CD4-positive, alpha-beta T cell treated with Interleukin-2 at 100 ng/mL for 4 hours (primary cell): ENCODE data around the gene UQCRFS1.
"Not testable (repeated sequence)": the region's sequence is repeated elsewhere in the genome, so short reads cannot be mapped to it uniquely, and the experiment has no call there.

ENCODE experiments used
- DNase-seq: peaks from one replicate; pipeline ENCODE4 v3.0.0-alpha.2; 2020; ENCODE audit warnings: low spot score

Gene UQCRFS1

DNA sequence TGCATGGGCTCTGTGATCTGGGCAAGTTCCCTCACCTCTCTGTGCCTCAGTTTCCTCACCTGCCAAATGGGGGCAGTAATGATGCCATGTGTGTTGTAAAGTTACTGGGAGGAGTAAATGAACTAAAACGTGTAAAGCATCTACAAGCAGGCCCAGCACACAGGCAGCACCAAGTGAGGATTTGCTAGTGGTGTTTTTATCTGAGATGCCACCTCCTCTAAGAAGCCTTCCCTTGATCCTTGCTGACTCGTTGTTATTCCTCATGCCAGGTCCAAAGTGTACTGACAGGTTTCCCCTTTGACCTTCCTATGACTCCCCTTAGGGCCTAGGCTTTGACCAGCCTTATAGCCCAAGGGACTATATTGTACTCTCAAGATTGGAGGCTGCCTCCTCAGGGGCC is 1.5 kb upstream of the UQCRFS1 start:
- DNase-seq: no peak

GRCh38 chr19:29212356-29212647 is 649 bp downstream of the UQCRFS1 start:
- DNase-seq: peak; percentile 11

GRCh38 chr19:29211562-29212355 is 1.2 kb downstream of the UQCRFS1 start:
- DNase-seq: no peak

DNA sequence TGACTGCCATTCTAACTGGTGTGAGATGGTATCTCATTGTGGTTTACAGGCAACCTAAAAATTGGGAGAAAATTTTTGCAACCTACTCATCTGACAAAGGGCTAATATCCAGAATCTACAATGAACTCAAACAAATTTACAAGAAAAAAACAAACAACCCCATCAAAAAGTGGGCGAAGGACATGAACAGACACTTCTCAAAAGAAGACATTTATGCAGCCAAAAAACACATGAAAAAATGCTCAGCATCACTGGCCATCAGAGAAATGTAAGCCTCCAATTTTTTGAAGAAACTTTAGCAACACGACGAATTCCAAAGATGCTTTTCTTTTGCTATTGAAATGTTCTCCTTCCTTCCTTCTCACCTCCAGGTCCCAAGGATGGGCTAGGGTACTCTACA is 1.9 kb downstream of the UQCRFS1 start:
- DNase-seq: not testable (repeated sequence)

- DNase-seq: not testable (repeated sequence)
Measured at GRCh38 chr19:29210502-29210901, 2.4 kb downstream of the UQCRFS1 start.

GRCh38 chr19:29207403-29208187 is 5.4 kb downstream of the UQCRFS1 start:
- DNase-seq: not testable (repeated sequence)

DNA sequence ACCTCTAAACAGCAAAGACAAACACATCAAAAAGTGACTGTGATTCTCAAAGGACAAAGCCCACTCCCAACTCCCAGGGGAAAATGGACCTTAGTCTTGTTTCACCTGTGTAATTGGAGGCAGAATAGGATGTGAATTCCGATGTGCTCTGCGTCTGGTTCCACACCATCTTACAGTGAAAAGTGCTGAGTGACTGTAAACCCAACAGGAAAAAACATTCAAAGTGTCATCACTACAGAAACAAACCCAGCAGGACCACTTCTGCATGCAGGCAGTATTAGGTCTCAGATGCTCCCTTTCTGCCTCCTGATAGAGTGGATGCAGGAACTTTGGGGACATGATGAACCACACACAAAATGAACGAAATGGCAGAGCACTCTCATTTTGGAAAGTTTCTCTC is 6.5 kb downstream of the UQCRFS1 start:
- no peak for DNase-seq

DNA sequence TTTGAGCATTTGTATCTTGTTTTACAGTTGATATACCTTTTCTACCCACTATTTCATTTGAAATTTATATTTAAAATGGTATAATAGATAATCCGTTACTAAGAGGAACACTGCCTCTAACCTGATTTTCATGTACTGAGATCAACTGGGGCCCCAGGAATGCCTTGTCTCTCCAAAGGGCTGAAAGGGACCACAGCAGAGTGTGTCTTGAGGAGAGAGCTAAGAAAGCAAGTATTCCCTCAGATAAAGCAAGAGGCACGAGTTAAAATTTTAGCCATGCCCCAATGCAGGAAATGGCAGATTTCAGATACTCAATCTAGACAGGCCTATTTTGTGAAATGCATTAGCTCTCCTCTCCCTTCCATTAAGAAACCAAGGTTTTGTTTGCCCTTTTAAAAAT is 10.7 kb downstream of the UQCRFS1 start:
- no peak for DNase-seq

GRCh38 chr19:29201855-29202254 is 11.1 kb downstream of the UQCRFS1 start:
- no peak for DNase-seq

GRCh38 chr19:29194658-29195057 is 18.3 kb downstream of the UQCRFS1 start:
- DNase-seq: no peak

GRCh38 chr19:29193155-29193554 is 19.8 kb downstream of the UQCRFS1 start:
- no peak for DNase-seq

DNA sequence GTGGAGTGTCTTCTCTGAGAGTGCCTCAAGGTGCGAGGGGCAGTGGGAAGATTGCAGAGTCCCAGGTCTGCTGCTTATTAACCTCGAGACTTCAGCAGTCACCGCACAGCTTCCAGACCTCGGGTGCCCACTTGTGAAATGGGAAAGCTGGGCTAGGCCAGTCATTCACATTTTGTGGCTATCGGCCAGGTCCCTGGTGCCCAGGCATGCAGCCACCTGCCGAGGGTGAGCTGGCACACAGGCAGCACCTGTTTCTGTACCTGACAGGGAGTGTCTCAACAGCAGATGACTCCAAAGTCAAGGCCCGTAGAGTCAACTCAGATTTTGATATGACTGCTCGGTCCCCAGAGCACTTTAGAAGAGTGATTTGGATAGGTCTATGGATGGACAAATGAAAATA is 21.9 kb downstream of the UQCRFS1 start:
- no peak for DNase-seq

DNA sequence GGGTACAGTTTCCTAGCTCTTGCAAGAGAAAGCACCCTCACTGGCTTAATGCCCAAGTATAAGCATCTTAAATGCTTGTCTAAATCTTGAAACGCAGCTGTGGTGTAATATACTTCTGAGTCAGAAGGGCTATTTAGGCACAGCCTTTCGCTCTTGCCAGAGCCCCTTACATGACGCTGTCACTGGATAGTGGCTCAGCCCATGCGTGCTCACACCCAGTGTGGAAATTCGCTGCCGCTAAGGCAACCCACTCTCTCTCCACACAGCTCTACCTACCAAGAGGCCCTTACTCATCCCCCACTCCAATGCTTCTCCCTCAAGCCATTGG is 24.0 kb downstream of the UQCRFS1 start:
- no peak for DNase-seq

DNA sequence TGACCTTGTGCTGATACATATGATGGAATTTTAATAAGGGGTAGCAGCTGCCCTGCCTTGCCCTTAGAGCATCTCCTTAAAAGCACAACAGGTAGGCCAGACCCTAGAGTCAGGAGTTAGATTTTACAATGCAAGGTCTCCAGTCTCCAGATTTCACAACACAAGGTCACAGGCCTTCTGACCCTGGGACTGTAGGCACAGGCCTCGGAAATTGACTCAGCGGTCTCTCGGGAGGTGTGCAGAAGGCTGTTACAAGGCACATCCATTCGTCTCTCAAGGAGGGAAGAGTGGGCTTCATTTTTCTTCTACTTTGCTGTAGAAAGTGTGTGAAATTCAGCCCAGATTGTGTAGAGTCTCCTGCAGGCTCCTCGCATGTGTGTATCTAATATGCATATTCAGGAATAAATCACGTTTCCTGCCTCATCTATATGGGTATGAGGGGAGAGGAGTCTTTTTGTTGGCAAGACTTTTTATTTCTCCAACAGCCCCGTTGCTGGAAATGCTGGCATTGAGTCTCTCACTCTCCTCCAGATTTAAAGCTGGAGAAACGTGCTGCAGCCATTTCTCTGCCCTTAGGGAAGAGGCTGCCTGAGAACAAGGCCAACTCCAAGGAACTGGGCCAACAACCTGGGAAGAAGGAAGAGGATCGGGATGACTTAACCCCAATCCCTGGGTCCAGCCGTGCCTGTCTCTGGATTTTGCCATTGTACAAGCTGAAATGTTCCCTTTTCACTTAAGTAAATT is 24.5 kb downstream of the UQCRFS1 start:
- no peak for DNase-seq

DNA sequence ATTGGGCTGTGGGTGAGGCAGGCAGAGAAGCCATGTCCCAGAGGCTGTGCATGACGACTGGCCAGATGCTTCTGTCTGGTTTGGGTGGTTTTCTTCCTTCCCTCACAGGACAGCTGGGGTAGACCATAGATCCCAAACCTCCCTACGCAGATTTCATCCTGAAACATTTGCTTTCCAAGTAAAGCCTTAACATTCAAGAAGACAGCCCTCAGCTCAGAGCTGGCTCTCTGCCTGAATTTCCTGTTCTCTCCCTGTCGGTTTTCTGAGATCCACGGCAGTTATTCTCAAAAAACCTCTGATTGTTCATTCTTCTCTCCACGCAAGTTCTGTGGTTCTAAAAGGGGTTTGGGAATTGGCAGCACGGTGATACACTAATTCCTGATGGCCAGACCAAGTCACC is 25.3 kb downstream of the UQCRFS1 start:
- DNase-seq: no peak

DNA sequence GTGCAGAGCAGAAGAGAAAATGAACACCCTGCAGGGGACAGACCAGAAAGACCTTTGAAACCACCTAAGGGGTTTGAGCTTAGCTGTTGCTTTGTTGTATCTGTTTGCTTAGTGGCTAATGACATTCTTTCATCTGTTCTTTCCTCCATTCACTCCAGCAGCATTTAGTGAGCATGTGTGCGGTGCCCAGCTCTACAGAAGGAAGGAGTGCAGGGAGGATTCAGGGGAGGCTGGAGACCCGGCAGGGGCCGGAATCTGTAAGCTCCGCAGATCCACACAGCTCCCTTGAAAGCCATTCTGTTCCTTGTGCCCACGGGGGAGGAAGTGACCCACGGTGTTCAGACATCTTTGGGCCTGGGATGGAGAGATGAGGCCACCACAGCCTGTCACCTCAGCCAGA is 27.5 kb downstream of the UQCRFS1 start:
- DNase-seq: no peak

GRCh38 chr19:29176981-29177754 is 35.8 kb downstream of the UQCRFS1 start:
- DNase-seq: no peak

DNA sequence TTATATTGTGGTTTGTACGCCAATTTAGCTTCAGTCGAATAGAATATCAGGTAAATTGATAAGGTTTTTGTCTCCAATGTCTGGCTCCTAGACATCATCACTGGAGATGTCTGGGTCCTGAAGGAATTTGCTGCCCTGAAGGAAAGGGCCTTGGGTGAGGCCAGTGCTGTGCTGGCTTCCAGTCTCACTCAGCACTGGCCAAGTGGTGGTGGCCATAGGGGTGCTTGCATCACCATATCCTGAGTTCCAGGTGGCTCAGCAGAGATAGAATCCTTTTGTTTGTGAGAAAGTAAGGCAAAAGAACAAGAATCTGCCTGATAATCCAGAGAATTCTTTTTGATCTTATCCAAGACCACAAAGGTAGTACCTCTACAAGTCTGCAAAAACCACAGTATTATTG is 39.1 kb downstream of the UQCRFS1 start:
- no peak for DNase-seq

GRCh38 chr19:29172302-29172701 is 40.6 kb downstream of the UQCRFS1 start:
- DNase-seq: no peak

DNA sequence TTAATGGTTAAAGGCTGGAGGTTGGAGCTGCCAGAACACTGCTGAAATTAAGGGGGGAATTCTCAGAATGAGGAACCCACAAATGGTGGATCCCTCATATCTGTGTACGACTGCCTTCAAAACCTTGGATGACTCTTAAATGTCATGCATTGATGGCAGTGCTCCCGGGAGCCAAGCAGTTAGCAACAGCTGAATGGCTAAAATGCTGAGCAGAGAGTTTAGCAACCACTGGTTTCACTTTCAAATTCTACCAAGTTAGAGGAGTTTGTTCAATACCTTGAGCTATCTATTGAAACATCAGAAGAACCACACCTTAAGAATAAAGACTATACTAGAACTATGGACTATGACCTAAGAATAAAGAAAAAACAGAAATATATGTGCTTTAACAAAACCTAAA is 41.4 kb downstream of the UQCRFS1 start:
- no peak for DNase-seq

GRCh38 chr19:29170554-29170953 is 42.4 kb downstream of the UQCRFS1 start:
- DNase-seq: no peak

- no peak for DNase-seq
Measured at GRCh38 chr19:29162694-29163093, 50.3 kb downstream of the UQCRFS1 start.
